GM19468 (cell line): ENCODE data around the gene NEMF.
"Not testable (repeated sequence)": the region's sequence is repeated elsewhere in the genome, so short reads cannot be mapped to it uniquely, and the experiment has no call there.

Experiments
- ATAC-seq: cut with Tn5 transposase; IDR thresholded peaks from one replicate; pipeline ENCODE4 v1.9.1; 2021; ENCODE audit warnings: mild to moderate bottlenecking, moderate library complexity, moderate number of reproducible peaks; ENCODE audit not compliant: unreplicated experiment; ENCODE audit errors: extremely low read depth

NEMF gene

DNA sequence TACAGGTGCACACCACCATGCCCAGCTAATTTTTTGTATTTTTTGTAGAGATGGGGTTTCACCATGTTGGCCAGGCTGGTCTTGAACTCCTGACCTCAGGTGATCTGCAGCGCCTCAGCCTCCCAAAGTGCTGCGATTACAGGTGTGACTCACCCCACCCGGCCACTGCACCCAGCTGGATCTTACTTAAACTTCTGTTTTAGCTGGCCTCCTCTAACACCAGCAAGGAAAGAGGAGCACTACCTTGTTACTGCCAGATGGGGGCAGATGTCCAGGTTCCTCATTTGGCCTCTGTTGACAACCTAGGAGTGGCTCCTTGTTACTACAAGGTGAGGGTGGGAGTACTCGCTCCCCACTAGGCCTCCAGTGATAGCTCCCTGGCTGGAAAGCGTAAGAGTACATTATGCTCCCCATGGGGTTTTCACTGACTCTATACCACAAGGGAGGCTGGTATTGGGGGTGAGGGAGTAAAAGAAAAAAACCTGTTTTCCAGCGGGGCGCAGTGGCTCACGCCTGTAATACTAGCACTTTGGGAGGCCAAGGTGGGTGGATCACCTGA lies 27.1 kb upstream of the NEMF start:
- ATAC-seq, result peak; percentile 58

DNA sequence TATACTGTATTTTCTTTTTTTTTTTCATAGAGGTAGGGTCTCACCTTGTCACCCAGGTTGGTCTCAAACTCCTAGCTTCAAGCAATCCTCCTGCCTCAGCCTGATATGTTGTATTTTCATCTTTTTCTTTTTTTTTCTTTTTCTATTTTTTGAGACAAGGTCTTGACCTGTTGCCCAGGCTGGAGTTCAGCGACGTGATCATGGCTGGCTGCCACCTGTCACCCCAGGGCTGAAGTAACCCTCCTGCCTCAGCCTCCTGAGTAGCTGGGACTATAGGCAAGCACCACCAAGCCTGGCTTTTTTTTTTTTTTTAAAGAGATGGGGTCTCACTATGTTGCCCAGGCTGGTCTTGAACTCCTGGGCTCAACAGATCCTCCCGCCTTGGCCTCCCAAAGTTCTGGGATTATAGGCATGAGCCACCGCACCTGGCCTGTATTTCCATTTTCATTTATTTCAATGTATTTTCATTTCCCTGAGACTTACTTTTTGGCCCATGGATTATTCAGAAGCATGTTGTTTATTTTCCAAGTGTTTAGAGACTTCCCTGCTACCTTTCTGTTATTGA lies 24.1 kb upstream of the NEMF start:
- ATAC-seq, result no peak

DNA sequence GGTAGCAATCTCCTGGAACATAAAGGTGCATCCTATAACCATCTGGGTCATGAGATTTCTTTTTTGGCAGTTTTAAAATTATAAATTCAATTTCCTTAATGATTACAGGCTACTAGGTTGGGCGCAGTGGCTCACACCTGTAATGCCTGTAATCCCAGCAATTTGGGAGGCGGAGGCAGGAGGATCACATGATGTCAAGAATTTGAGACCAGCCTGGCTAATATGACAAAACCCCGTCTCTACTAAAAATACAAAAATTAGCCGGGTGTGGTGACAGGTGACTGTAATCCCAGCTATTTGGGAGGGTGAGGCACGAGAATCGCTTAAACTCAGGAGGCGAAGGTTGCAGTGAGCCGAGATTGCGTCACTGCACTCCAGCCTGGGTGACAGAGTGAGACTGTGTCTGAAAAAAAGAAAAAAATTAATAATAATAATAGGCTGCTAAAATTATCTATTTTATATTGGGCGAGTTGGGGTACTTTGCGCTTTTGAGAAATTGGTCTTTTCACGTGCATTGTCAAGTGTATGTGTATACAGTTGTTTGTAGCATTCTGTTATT lies 23.1 kb upstream of the NEMF start:
- no peak for ATAC-seq

DNA sequence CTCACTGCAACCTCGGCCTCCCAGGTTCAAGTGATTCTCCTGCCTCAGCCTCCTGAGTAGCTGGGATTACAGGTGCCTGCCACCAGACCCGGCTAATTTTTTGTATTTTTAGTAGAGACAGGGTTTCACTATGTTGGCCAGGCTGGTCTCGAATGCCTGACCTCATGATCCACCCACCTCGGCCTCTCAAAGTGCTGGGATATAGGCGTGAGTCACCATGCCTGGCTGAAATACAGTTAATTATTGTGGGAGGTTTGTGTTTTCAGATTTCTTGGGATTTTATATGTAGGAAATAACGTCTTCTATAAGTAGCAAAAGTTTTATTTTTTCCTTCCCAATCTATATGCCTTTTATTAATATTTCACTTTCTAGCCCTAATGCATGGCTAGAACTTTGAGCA lies 21.0 kb upstream of the NEMF start:
- not testable (repeated sequence) for ATAC-seq

DNA sequence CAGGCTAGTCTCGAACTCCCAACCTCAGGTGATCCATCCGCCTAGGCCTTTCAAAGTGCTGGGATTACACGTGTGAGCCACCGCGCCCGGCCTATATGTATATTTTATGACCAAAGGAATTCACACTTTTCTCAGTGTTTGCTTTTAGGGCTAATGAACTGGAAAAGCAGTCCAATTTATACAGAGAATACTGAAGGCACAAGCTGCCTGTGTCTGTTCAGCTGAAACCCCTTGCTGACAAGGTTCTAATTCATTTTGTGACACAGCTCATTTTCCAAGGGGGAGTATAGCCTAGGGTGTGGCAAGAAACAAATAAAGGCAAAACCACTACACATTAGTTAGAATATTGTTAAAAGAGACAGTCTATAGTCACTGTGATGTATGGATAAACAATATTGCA lies 18.3 kb upstream of the NEMF start:
- no peak for ATAC-seq

DNA sequence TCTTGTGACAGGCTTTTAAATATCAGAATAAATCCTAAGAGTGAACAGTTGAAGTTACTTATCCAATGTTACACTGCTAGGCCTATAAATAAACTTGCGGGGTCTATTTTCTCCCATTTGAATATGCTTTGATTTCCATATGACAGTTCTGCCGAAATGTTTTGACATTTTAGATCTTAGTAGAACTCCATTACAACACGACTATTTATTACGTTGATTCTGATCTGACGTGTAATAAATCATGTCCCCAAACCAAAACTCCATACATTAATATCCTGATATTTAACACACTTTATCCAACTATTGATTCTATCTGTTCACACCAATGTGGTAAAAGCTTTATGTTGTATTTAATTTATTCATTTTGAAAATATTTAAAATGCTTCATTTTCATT lies 16.1 kb upstream of the NEMF start:
- no peak for ATAC-seq

DNA sequence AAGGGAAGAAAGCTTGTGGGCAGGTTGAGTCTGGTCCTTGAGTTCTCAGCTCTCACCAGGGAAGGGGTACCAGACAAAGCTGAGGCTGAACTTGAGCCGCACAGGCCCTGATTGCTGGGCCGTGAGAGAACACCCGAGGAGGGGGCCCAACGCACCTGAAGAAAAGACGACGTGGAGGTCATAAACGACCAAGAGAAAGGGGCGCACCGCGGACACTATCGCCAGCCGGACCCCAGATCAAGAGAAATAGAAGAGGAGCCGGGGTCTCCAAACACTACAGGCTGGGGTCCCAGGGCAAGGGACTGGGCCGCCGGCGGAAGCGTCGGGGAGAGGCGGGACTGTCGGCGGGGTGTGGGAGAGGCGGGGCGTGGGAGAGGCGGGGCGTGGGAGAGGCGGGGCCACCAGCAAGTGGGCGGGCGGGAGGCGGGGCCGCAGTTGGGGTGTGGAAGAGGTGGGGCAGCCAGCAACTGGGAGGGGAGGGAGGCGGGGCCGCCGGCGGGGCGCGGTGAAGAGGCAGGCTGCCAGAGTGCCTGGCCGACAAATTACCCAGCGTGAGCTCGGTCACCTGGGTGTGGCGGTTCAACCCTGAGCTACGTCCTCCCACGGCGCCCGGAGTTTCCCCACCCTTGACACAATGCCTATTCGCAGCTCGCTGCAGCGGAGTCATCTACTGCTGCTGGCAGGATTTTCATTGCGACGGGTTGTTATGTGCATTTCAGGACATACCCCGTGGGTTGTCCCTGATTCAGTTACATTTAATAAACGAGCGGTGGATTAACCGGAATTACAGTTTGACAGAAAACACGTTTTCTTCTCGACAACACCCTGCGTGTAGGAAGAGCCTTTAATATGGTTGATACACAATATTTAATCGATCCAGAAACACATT lies 15.5 kb upstream of the NEMF start:
- ATAC-seq, result peak; percentile 75

DNA sequence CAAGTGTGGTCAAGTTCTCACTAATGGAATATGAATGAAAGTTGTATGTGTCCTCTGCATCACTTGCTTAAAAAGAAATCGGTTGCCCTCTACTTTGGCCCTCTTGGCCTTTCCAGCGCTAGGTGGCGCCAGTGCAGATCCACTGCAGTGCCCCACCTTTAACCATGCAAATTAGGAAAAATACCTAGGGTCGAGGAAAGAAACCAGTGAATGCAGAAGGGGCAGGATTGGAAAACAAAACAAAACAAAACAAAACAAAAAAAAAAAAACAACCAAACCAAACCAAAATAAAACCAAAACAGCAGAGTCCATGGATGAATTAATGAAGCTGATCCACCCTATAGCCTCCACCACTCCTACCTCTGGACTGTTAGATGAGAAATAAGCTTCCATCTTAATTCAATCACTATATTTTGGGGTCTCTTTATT lies 12.9 kb upstream of the NEMF start:
- no peak for ATAC-seq

DNA sequence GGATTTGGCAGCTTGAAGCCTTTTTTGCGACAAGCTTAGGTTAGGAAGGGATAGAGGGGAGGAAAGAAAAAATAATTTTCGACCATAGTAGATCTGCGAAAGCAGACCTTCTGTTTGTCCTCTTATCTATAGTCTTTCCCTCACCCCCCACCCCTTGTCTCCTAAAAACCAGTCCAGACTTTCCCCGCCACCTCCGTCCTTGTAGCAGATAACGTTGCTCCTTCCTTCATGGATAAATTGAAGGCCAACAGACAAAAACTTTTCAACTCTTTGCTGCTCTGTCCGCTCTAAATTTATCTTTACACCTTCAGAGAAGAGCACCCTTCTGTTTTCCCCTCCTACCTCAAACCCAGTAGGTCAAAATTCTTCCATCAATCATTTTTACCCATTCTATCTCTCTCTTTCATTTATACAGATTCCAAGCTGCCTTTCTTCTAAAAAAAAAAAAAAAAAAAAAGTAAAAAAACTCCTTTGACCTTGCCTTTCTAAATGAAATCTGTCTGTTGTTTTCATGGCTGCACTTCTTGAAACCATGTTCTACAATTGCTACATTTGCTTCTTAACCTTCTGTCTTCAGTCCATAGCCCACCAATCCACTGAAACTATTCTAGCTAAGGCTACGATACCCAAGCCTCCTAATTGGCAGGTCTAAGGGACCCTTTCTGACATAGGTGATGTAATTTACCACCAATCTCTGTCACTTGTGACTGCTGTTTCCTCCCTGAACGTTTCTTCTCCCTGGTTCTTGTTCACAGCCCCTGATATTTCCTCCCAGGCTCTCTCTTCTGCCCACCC lies 11.1 kb upstream of the NEMF start:
- ATAC-seq, result no peak

DNA sequence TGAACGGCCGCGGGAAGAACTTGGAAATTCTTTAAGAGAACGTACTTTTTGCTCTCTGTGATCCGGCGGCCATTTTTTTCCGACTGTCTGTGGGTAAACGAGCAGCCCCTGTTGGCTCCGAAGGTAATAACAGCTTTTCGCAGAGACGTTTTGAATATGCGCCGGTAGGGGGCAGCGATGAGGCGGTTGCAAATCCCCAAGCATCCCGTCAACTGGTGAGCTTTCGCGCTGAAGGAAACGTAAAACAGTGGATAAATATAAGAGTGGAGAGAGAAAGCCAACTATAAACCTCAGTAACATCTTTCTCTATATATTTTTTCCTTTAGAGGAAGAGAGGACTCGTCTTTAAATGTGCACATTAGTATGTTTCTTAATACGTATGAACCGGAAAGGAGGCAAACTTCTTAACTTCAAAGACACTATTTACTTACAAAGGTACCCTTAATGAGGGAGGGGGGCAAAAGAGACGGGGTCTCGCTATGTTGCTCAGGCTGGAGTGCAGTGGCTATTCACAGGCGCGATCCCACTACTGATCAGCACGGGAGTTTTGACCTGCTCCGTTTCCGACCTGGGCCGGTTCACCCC lies 9.6 kb upstream of the NEMF start:
- ATAC-seq, result no peak

DNA sequence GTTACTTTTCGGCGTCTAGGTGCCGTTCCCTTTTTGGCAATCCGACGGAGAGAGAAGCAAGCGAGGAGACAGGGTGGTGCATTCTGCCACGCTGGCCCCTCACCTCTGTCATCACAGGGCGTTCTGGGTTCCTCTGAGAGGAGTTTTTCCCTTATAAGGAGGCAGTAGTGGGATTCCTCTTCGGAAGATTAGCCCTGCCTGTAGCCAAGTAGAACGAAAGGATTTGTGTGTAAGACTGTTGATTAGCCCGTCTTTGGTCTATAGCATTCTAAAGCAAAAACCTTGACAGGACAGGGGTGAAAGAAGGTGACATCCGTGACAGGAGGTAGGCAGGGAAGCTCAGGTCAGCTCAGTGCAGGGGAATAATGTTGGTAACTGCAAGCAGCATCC lies 9.1 kb upstream of the NEMF start:
- no peak for ATAC-seq

DNA sequence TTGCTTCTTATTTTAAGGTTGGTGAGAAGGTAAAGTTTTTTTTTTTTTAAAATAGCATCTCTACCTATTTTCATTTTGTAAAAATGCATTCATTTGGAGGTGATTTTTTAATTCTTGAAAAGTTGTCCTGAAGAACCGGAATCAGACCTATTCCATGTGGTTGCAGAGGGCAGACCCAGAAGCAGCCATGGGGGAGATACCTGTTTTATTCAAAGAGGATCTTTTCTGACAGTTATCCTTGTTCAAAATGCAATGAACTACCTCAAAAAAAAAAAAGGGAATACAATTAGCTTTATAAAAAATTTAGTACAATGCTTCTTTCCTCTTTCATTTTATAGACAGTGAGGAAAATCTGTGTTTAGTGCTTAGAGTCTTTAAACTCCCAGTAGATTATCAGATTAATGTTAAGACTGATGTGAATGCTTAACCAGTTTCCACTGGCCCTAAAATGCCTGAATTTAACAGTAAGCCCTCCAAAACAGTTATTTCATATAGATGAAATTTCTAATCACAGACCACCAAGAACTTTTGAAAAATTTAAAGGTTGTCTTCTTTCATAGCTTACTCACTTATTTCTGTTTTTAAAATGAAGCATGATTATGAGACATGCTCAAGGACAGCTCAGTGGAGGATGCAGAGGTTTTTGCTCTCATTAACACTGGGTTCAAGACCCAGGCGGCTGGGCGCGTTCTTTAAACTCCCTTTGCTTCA lies 8.6 kb upstream of the NEMF start:
- ATAC-seq, result no peak

DNA sequence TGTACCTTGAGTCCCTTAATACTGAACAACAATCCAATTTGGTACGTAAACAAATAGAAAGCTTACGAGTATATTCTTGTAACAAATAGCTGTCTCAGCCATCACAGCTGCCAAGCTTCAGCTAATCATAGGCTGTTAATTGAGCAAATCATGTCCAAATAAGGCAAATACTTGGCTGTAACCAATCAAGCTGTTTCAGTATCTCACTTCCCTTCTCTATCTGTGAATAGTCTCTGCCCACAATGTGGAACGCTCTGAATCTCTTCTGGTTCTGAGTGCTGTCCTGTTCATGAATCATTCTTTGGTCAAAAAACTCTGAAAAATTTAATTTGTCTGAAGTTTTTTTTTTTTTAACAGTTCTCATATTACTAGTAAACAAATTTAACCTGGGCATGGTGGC lies 5.8 kb upstream of the NEMF start:
- ATAC-seq, result no peak

DNA sequence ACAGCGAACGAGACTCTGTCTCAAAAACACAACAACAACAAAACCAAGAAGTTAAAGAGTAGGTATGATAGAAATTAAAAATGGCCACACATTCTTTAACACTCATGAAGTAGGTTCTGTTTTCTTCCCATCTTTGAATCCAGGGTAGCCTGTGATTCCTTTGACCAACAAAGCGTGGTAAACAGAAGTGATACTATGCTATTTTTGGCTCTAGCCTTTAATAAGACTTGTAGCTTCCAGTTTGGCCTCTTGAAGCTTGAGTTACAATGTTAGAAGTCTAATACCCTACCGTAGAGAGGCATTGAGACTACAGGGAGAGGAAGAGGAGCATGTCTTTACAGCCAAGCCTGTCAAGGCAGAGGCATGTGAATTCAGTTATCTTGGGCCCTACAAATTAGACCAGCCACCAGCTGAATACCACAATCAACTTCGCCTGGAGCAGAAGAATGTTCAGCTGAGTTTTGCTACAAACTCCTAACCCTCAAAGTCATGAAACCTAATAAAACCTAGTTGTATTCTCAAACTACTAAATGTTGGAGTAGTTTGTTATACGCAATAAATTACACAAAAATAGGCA lies 4.9 kb upstream of the NEMF start:
- no peak for ATAC-seq

DNA sequence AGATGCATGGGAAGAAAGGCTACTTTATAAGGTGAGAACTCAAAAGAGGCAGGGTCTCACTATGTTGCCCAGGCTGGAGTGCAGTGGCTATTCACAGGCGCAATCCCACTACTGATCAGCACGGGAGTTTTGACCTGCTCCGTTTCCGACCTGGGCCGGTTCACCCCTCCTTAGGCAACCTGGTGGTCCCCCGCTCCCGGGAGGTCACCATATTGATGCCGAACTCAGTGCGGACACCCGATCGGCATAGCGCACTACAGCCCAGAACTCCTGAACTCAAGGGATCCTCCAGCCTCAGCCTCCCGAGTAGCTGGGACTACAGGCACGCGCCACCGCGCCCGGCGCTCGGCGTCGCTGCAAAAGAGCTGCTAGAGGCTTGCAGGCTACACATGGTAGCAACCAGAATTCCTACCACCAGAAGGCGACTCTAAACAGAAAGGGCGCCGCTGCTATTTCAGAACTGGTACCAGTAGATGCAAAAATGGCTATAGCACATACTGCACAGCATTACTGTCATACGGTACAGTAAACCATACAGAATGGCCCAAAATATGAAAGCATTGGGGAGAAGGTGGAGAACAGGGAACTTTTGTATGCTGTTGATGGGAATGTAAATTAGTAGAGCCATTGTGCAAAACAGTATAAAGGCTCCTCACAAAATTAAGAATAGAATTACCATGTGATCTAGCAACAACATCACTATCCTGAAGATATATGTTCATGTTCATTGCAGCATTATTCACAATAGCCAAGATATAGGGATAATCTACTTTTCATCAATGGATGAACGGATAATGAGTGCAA lies 1.2 kb upstream of the NEMF start:
- ATAC-seq, result no peak

DNA sequence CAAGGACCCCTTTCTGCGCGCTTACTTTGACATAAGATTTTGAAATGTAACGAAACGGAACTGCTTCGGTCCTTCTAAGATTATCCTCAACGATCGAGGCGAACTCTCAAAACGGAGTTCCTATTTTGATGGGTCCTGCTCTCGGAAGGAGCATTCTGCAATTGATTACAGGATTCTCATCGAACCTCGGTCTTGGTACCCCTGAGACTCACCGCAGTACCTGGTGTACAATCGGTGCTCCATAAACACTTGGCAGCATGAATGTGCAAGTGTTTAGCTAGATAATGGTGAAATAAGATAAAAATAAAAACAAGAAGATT lies 530 bp upstream of the NEMF start:
- ATAC-seq, result no peak

DNA sequence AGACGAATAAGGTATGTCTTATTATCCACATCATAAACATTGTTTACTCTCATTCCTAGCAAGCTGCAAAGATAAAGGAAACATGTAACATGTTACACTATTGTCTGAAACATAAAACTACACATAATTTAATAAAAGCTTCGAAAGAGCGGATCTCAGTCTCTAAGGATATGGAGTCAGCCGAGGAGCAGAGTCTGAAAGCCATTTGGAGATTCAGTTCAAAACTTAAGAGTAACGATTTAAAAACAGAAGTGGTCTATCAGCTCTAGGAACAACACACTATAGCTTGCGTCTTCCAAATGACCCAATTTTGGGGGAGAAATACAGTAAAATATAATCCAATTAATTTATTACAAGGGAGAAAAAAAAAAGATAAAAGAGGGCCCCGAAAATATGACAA lies 775 bp downstream of the NEMF start:
- ATAC-seq, result no peak

DNA sequence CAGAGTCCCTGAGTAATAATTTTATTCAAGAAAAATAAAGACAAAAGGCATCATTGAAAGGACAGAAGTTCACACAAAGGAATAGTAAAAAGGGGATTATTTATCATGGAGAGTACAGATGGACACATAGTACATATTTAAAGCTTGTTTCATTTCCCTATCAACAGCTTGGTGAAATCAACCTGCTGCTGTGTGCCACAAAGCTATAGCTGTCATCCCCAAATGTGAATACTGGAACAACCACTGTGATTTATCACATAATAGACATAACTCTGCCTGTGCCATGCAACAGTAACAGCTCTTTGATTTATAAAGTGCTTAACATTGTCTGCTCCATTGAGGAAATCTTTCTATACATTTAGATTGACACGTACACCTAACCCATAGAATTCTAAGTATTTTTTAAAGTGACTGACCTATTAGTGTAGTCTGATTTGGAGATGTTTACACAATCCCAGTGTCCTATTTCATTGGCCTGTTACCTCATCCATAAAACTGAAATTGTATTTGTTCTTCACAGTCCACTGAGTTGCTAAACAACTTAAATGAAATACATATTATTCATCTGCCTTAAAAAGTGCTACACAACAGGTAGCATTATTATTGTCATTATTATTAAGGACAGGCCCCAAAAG lies 3.3 kb downstream of the NEMF start:
- no peak for ATAC-seq
